SK-N-SH treated with all-trans-retinoic acid at 6 μM for 48 hours (cell line): ENCODE results near the gene SIRT5.
A peak's percentile ranks its signal among the peaks of the same experiment; 100 is the strongest.

Experiments
- ATAC-seq: fragments of 200-7000 bp; cut with Tn5 transposase; 3 replicates; pipeline ENCODE4 v1.9.1; 2020; ENCODE audit warnings: mild to moderate bottlenecking, moderate library complexity
- BACH2 ChIP-seq: fragments of 250-450 bp; sonication (Bioruptor Pico); IDR thresholded peaks from 2 replicates; pipeline ENCODE4 v1.9.0; 2021; ENCODE audit warnings: mild to moderate bottlenecking, borderline replicate concordance
- CREB5 ChIP-seq: fragments of 250-450 bp; sonication (Bioruptor Pico); IDR thresholded peaks from 2 replicates; pipeline ENCODE4 v1.5.1; 2020; ENCODE audit warnings: low read depth, mild to moderate bottlenecking, moderate library complexity
- CSDC2 ChIP-seq: fragments of 250-450 bp; sonication (Bioruptor Pico); IDR thresholded peaks from 2 replicates; pipeline ENCODE4 v1.5.0; 2020; ENCODE audit warnings: mild to moderate bottlenecking, moderate library complexity
- CSRNP3 ChIP-seq: fragments of 250-450 bp; sonication (Bioruptor Pico); IDR thresholded peaks from 2 replicates; pipeline ENCODE4 v1.5.1; 2021; ENCODE audit warnings: mild to moderate bottlenecking, moderate library complexity
- ESRRG ChIP-seq: fragments of 250-450 bp; sonication (Bioruptor Pico); IDR thresholded peaks from 2 replicates; pipeline ENCODE4 v1.6.1; 2021; ENCODE audit warnings: mild to moderate bottlenecking
- GLIS3 ChIP-seq: fragments of 250-450 bp; sonication (Bioruptor Pico); IDR thresholded peaks from 2 replicates; pipeline ENCODE4 v1.5.0; 2020; ENCODE audit warnings: mild to moderate bottlenecking, moderate library complexity
- ISL1 ChIP-seq: fragments of 250-450 bp; sonication (Bioruptor Pico); IDR thresholded peaks from 2 replicates; pipeline ENCODE4 v2.1.2; 2022; ENCODE audit warnings: mild to moderate bottlenecking, moderate library complexity
- OSR1 ChIP-seq: fragments of 250-450 bp; sonication (Bioruptor Pico); IDR thresholded peaks from 2 replicates; pipeline ENCODE4 v1.8.0; 2022; ENCODE audit warnings: moderate library complexity, mild to moderate bottlenecking, inconsistent platforms
- PATZ1 ChIP-seq: fragments of 250-450 bp; sonication (Bioruptor Pico); IDR thresholded peaks from 2 replicates; pipeline ENCODE4 v1.8.0; 2020; ENCODE audit warnings: mild to moderate bottlenecking, moderate library complexity, borderline replicate concordance
- POU6F1 ChIP-seq: fragments of 250-450 bp; sonication (Bioruptor Pico); IDR thresholded peaks from 2 replicates; pipeline ENCODE4 v1.8.0; 2021; ENCODE audit warnings: low read depth, mild to moderate bottlenecking, moderate library complexity, borderline replicate concordance
- PPARA ChIP-seq: fragments of 250-450 bp; sonication (Bioruptor Pico); IDR thresholded peaks from 2 replicates; pipeline ENCODE4 v1.5.0; 2020; ENCODE audit warnings: mild to moderate bottlenecking, borderline replicate concordance
- RARB ChIP-seq: fragments of 250-450 bp; sonication (Bioruptor Pico); IDR thresholded peaks from 2 replicates; pipeline ENCODE4 v1.8.0; 2021; ENCODE audit warnings: mild to moderate bottlenecking, moderate library complexity
- SNAI2 ChIP-seq: fragments of 250-450 bp; sonication (Bioruptor Pico); IDR thresholded peaks from 2 replicates; pipeline ENCODE4 v1.5.0; 2020; ENCODE audit warnings: mild to moderate bottlenecking, moderate library complexity
- TCF4 ChIP-seq: fragments of 250-450 bp; sonication (Bioruptor Pico); IDR thresholded peaks from 2 replicates; pipeline ENCODE4 v1.8.0; 2021; ENCODE audit warnings: mild to moderate bottlenecking, moderate library complexity, borderline replicate concordance
- TOX ChIP-seq: fragments of 250-450 bp; sonication (Bioruptor Pico); IDR thresholded peaks from 2 replicates; pipeline ENCODE4 v1.8.0; 2021; ENCODE audit warnings: mild to moderate bottlenecking, moderate library complexity, borderline replicate concordance
- TSHZ2 ChIP-seq: fragments of 250-450 bp; sonication (Bioruptor Pico); IDR thresholded peaks from 2 replicates; pipeline ENCODE4 v1.5.0; 2020; ENCODE audit warnings: mild to moderate bottlenecking, moderate library complexity
- ZC3H10 ChIP-seq: fragments of 250-450 bp; sonication (Bioruptor Pico); IDR thresholded peaks from 2 replicates; pipeline ENCODE4 v1.5.1; 2021; ENCODE audit warnings: mild to moderate bottlenecking, moderate library complexity
- ZFP3 ChIP-seq: fragments of 250-450 bp; sonication (Bioruptor Pico); IDR thresholded peaks from 2 replicates; pipeline ENCODE4 v1.5.0; 2020; ENCODE audit warnings: mild to moderate bottlenecking, moderate library complexity
- ZFP30 ChIP-seq: fragments of 450-650 bp; formaldehyde crosslinking; IDR thresholded peaks from 2 replicates; pipeline ENCODE4 v1.5.0; 2022; ENCODE audit warnings: mild to moderate bottlenecking, moderate library complexity
- ZNF565 ChIP-seq: fragments of 450-650 bp; formaldehyde crosslinking; conservative IDR thresholded peaks from 2 replicates; pipeline ENCODE4 v1.5.0; 2020; ENCODE audit warnings: low read depth, mild to moderate bottlenecking, moderate library complexity
- ZNF70 ChIP-seq: fragments of 450-650 bp; formaldehyde crosslinking; IDR thresholded peaks from 2 replicates; pipeline ENCODE4 v1.5.0; 2020; ENCODE audit warnings: mild to moderate bottlenecking, moderate library complexity
- ZNF8 ChIP-seq: fragments of 450-650 bp; formaldehyde crosslinking; IDR thresholded peaks from 2 replicates; pipeline ENCODE4 v1.5.0; 2020; ENCODE audit warnings: mild to moderate bottlenecking, moderate library complexity

Gene SIRT5

GRCh38 chr6:13613029-13613594 is 38.7 kb downstream of the SIRT5 start:
- no peak for ATAC-seq
- TF ChIP-seq ESRRG (CRISPR knock-in tag), result no peak

GRCh38 chr6:13614126-13614925 is 39.9 kb downstream of the SIRT5 start:
- ATAC-seq, result peak; percentile 54
- TF ChIP-seq TOX (CRISPR knock-in tag), result no peak
- no peak for TF ChIP-seq RARB (CRISPR knock-in tag)
- no peak for TF ChIP-seq GLIS3 (CRISPR knock-in tag)
- TF ChIP-seq, all 23 proteins: peak for 0

- peak; percentile 13; the same call in 1 of the 2 replicates for TF ChIP-seq CSRNP3
- TF ChIP-seq OSR1 (CRISPR knock-in tag), result no peak
- no peak for TF ChIP-seq GLIS3 (CRISPR knock-in tag)
- 0 out of 2 replicates have a peak, but pooled peaks have one; percentile 20 for TF ChIP-seq TSHZ2
Observed at GRCh38 chr6:13614926-13615791, 40.8 kb downstream of the SIRT5 start, which contains the start of gene NOL7. Gene NOL7 (plus strand): TSS chr6:13615335. CDS start chr6:13615359, 24 bp downstream.

GRCh38 chr6:13615792-13616120 is 41.4 kb downstream of the SIRT5 start:
- TF ChIP-seq RARB (CRISPR knock-in tag) (no peak), ISL1 (CRISPR knock-in tag) (no peak), PATZ1 (CRISPR knock-in tag) (no peak), CSDC2 (CRISPR knock-in tag) (no peak), BACH2 (CRISPR knock-in tag) (no peak), SNAI2 (CRISPR knock-in tag) (no peak), OSR1 (CRISPR knock-in tag) (no peak), ZNF565 (CRISPR knock-in tag) (no peak), ZFP30 (no peak), ZFP3 (CRISPR knock-in tag) (no peak), PPARA (CRISPR knock-in tag) (no peak), CREB5 (CRISPR knock-in tag) (no peak), ZNF8 (CRISPR knock-in tag) (no peak), GLIS3 (CRISPR knock-in tag) (no peak), ZNF70 (CRISPR knock-in tag) (no peak), TOX (CRISPR knock-in tag) (no peak), ZC3H10 (CRISPR knock-in tag) (no peak), ESRRG (CRISPR knock-in tag) (no peak), POU6F1 (no peak), TCF4 (CRISPR knock-in tag) (no peak)
- TF ChIP-seq, all 23 proteins: peak for 0
- ATAC-seq, result peak; percentile 75

More at GRCh38 chr6:13614926-13615791, 40.8 kb downstream of the SIRT5 start, which contains the start of gene NOL7:
- peak; percentile 92 for ATAC-seq
